GDM1 (cell line): ENCODE measurements around the gene COL25A1.
"Not testable (repeated sequence)": the region's sequence is repeated elsewhere in the genome, so short reads cannot be mapped to it uniquely, and the experiment has no call there.

Experiments
- DNase-seq: peaks from one replicate; lab custom pipeline; 2025; lab: John Stamatoyannopoulos, UW

Gene COL25A1

GRCh38 chr4:109166586-109166985 lies 135.9 kb downstream of the COL25A1 start:
- DNase-seq, result no peak

GRCh38 chr4:109166126-109166525 lies 136.3 kb downstream of the COL25A1 start:
- no peak for DNase-seq

- no peak for DNase-seq
Observed at GRCh38 chr4:109164011-109164410, 138.4 kb downstream of the COL25A1 start.

GRCh38 chr4:109163493-109163892 lies 139.0 kb downstream of the COL25A1 start:
- no peak for DNase-seq

GRCh38 chr4:109162759-109163158 lies 139.7 kb downstream of the COL25A1 start:
- DNase-seq, result no peak

- DNase-seq, result no peak
Observed at GRCh38 chr4:109160494-109160893, 142.0 kb downstream of the COL25A1 start.

- no peak for DNase-seq
Observed at GRCh38 chr4:109157696-109158095, 144.8 kb downstream of the COL25A1 start.

- no peak for DNase-seq
Observed at GRCh38 chr4:109157205-109157604, 145.3 kb downstream of the COL25A1 start.

GRCh38 chr4:109156356-109156755 lies 146.1 kb downstream of the COL25A1 start:
- DNase-seq, result no peak

GRCh38 chr4:109155682-109156283 lies 146.7 kb downstream of the COL25A1 start:
- no peak for DNase-seq

- no peak for DNase-seq
Observed at GRCh38 chr4:109155084-109155483, 147.4 kb downstream of the COL25A1 start.

- DNase-seq, result no peak
Observed at GRCh38 chr4:109154424-109154823, 148.0 kb downstream of the COL25A1 start.

GRCh38 chr4:109149836-109150235 lies 152.6 kb downstream of the COL25A1 start:
- DNase-seq, result no peak

GRCh38 chr4:109148577-109149075 lies 153.8 kb downstream of the COL25A1 start:
- no peak for DNase-seq

- no peak for DNase-seq
Observed at GRCh38 chr4:109147135-109147534, 155.3 kb downstream of the COL25A1 start.

GRCh38 chr4:109146499-109146898 lies 156.0 kb downstream of the COL25A1 start:
- no peak for DNase-seq

GRCh38 chr4:109138125-109138524 lies 164.3 kb downstream of the COL25A1 start:
- not testable (repeated sequence) for DNase-seq

GRCh38 chr4:109134921-109135320 lies 167.5 kb downstream of the COL25A1 start:
- DNase-seq, result no peak

- DNase-seq, result no peak
Observed at GRCh38 chr4:109134268-109134667, 168.2 kb downstream of the COL25A1 start.

- DNase-seq, result no peak
Observed at GRCh38 chr4:109131559-109131958, 170.9 kb downstream of the COL25A1 start.

- DNase-seq, result no peak
Observed at GRCh38 chr4:109128589-109128988, 173.9 kb downstream of the COL25A1 start.

- no peak for DNase-seq
Observed at GRCh38 chr4:109127866-109128265, 174.6 kb downstream of the COL25A1 start.

- no peak for DNase-seq
Observed at GRCh38 chr4:109126856-109127255, 175.6 kb downstream of the COL25A1 start.

GRCh38 chr4:109125084-109125483 lies 177.4 kb downstream of the COL25A1 start:
- DNase-seq, result no peak
